PC-9 (cell line): ENCODE measurements around the gene TAF3. TPM values are rescaled to one million over a fixed set of nuclear protein-coding genes. Genes with fewer than 3 reads are reported as not detected.

Experiments
- BruUV-seq: library from RNA; stranded (reverse); fragments of 400-500 nt; replicated peaks from 2 replicates; lab custom pipeline; 2021; lab: Mats Ljungman, UMichigan
- CTCF ChIA-PET: fragments of 300-600 bp; sonication (Branson Sonifier 250); formaldehyde crosslinking; loops from one replicate; lab custom pipeline; 2022; ENCODE audit warnings: antibody characterized with exemption; lab: Charles Lee
- POLR2A ChIA-PET: fragments of 300-600 bp; sonication (Branson Sonifier 250); formaldehyde crosslinking; loops from one replicate; lab custom pipeline; 2022; ENCODE audit warnings: antibody characterized with exemption; ENCODE audit not compliant: unreplicated experiment; lab: Charles Lee
- DNase-seq, 2 experiments: peaks; one replicate each; pipeline versions ENCODE4 v3.0.0 to v3.0.0-alpha.2; 2015 to 2022; ENCODE audit warnings: mixed read lengths in 1 of 2
- H2AFZ ChIP-seq: fragments of 200-600 bp; sonication (generic); 2 replicates; pipeline ENCODE4 v1.8.1; 2017; ENCODE audit warnings: antibody characterized with exemption
- H3F3A ChIP-seq: fragments of 200-600 bp; sonication (generic); 2 replicates; pipeline ENCODE4 v1.8.1; 2017; ENCODE audit warnings: antibody characterized with exemption, mild to moderate bottlenecking, low read depth; ENCODE audit not compliant: insufficient read depth
- H3K27ac ChIP-seq: fragments of 200-600 bp; sonication (generic); 2 replicates; pipeline ENCODE4 v1.6.1; 2016; ENCODE audit warnings: mixed run types
- H3K27me3 ChIP-seq: fragments of 200-600 bp; sonication (generic); 2 replicates; pipeline ENCODE4 v1.6.1; 2016; ENCODE audit warnings: low read depth, mixed run types; ENCODE audit not compliant: insufficient read depth
- H3K36me3 ChIP-seq: fragments of 200-600 bp; sonication (generic); 2 replicates; pipeline ENCODE4 v1.6.1; 2016; ENCODE audit warnings: low read depth, mixed run types
- H3K4me1 ChIP-seq: fragments of 200-600 bp; sonication (generic); replicated peaks from 2 replicates; pipeline ENCODE4 v1.6.1; 2016; ENCODE audit warnings: mixed run types; ENCODE audit not compliant: insufficient read depth
- H3K4me2 ChIP-seq: fragments of 200-600 bp; sonication (generic); 2 replicates; pipeline ENCODE4 v1.6.1; 2017; ENCODE audit warnings: mixed run types
- H3K4me3 ChIP-seq: fragments of 200-600 bp; sonication (generic); 2 replicates; pipeline ENCODE4 v1.6.1; 2016; ENCODE audit warnings: mixed run types
- H3K79me2 ChIP-seq: fragments of 200-600 bp; sonication (generic); 2 replicates; pipeline ENCODE4 v1.6.1; 2017; ENCODE audit warnings: low read depth, mixed run types
- H3K9me2 ChIP-seq: fragments of 200-600 bp; sonication (generic); 2 replicates; pipeline ENCODE4 v1.8.1; 2017; ENCODE audit warnings: mild to moderate bottlenecking; ENCODE audit not compliant: insufficient read depth
- H3K9me3 ChIP-seq: fragments of 200-600 bp; sonication (generic); 2 replicates; pipeline ENCODE4 v1.8.1; 2016; ENCODE audit warnings: low read depth; ENCODE audit not compliant: insufficient read depth
- H4K20me1 ChIP-seq: fragments of 200-600 bp; sonication (generic); 2 replicates; pipeline ENCODE4 v1.8.1; 2017; ENCODE audit not compliant: insufficient read depth
- EZH2 ChIP-seq: fragments of 200-600 bp; sonication (generic); IDR thresholded peaks from 2 replicates; pipeline ENCODE4 v1.8.0; 2017; ENCODE audit warnings: antibody characterized with exemption, low read depth
- intact Hi-C: fragments of 100-400 bp; cut with micrococcal nuclease; formaldehyde crosslinking; loops from one replicate; pipeline ENCODE4 v1.10.0; 2022; ENCODE audit not compliant: unreplicated experiment
- total RNA-seq: library from RNA; stranded (reverse); gene quantifications from 2 replicates; pipeline ENCODE4 v1.2.3, GENCODE V29; 2021
- TF ChIP-seq, protein P1 (sequence below): fragments of 200-600 bp; sonication (generic); conservative IDR thresholded peaks from 2 replicates; pipeline ENCODE4 v1.6.1; 2017; ENCODE audit warnings: mixed run types, antibody characterized with exemption, mild to moderate bottlenecking, moderate library complexity

The TAF3 gene
- total RNA-seq, 1 experiment from 2014 or later = 7.7 TPM

GRCh38 chr10:7908541-7909210, 90.4 kb downstream of the TAF3 start:
- Histone ChIP-seq H3F3A (no peaks in the 10 kb centered on the region), H3K36me3 (no peaks in the 10 kb centered on the region), H3K9me3 (no peaks in the 10 kb centered on the region), H3K4me2 (no peak overlapping the region), H3K9me2 (no peaks in the 10 kb centered on the region), H3K4me1 (no peaks in the 10 kb centered on the region), H3K27me3 (no peaks in the 10 kb centered on the region), H4K20me1 (no peaks in the 10 kb centered on the region), H2AFZ (no peak overlapping the region), H3K4me3 (no peak overlapping the region), H3K79me2 (no peaks in the 10 kb centered on the region), H3K27ac (no peak overlapping the region)
- POLR2A ChIA-PET = no interaction called here
- no peak for TF ChIP-seq EZH2
- TF ChIP-seq, protein P1, sequence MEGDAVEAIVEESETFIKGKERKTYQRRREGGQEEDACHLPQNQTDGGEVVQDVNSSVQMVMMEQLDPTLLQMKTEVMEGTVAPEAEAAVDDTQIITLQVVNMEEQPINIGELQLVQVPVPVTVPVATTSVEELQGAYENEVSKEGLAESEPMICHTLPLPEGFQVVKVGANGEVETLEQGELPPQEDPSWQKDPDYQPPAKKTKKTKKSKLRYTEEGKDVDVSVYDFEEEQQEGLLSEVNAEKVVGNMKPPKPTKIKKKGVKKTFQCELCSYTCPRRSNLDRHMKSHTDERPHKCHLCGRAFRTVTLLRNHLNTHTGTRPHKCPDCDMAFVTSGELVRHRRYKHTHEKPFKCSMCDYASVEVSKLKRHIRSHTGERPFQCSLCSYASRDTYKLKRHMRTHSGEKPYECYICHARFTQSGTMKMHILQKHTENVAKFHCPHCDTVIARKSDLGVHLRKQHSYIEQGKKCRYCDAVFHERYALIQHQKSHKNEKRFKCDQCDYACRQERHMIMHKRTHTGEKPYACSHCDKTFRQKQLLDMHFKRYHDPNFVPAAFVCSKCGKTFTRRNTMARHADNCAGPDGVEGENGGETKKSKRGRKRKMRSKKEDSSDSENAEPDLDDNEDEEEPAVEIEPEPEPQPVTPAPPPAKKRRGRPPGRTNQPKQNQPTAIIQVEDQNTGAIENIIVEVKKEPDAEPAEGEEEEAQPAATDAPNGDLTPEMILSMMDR = no peak
- CTCF ChIA-PET = no interaction called here
- intact Hi-C loops = no loop called here
- no TSS peak for BruUV-seq
- DNase-seq = no peak

DNA sequence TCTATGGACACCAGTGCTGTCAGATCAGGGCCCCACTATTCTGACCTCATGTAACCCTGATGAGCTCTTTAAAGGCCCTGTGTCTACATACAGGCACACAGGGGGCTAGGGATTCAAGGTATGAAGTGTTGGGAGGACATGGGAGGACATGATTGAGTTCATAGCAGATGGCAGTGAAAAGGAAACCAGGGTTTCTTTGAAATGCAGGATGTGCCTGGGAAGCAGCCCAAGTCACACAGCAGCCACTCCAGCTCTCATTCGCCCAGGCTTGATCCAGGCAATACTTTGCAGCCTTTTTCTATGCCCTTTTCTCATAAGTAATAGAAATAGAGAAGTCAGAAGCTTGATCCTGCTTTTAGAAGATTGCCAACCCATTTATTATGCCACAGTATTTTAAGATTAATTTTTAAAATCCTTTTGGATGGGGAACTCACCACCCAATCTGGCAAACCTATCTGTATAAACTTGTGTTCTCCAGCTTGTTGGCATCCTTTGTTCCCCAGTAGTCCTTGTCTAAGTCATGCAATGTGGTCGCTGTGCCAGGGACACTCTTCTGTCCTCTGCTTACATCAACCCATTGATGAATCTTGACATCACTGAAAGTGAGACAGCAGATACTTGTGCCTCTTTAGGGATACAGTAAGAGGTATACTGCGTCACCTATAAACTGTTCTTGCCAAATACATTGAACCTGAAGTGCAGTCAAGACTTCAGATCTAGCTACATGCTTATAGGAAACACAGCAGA, 95.0 kb downstream of the TAF3 start:
- H3K27me3 ChIP-seq = no peaks in the 10 kb centered on the region
- no peak overlapping the region for H3K4me3 ChIP-seq
- H3K36me3 ChIP-seq = no peaks in the 10 kb centered on the region
- no peaks in the 10 kb centered on the region for H3K4me1 ChIP-seq
- no peaks in the 10 kb centered on the region for H3K9me3 ChIP-seq
- no peaks in the 10 kb centered on the region for H4K20me1 ChIP-seq
- TF ChIP-seq EZH2 = no peak
- TF ChIP-seq, protein P1 = no peak
- H3K4me2 ChIP-seq = no peak overlapping the region
- no peaks in the 10 kb centered on the region for H3K79me2 ChIP-seq
- intact Hi-C loops = no loop called here
- no peaks in the 10 kb centered on the region for H3F3A ChIP-seq
- no peak for DNase-seq
- H2AFZ ChIP-seq = no peak overlapping the region
- no TSS peak for BruUV-seq
- CTCF ChIA-PET = no interaction called here
- no peaks in the 10 kb centered on the region for H3K9me2 ChIP-seq
- H3K27ac ChIP-seq = no peak overlapping the region
- POLR2A ChIA-PET = no interaction called here

- intact Hi-C loops = no loop called here
- no TSS peak for BruUV-seq
Measured at GRCh38 chr10:7915923-7916536, 97.7 kb downstream of the TAF3 start.

More at GRCh38 chr10:7915923-7916536, 97.7 kb downstream of the TAF3 start:
- DNase-seq = no peak
- H3K27ac ChIP-seq = no peak overlapping the region
- no peaks in the 10 kb centered on the region for H4K20me1 ChIP-seq
- no peak overlapping the region for H2AFZ ChIP-seq
- H3K36me3 ChIP-seq = no peaks in the 10 kb centered on the region
- H3K79me2 ChIP-seq = no peaks in the 10 kb centered on the region
- no peak for TF ChIP-seq EZH2
- TF ChIP-seq, protein P1 = no peak
- no peaks in the 10 kb centered on the region for H3F3A ChIP-seq
- ChIA-PET CTCF (interaction anchor here (0.8 kb wide), 1 partner anchor 31 kb away, joined by 6 read pairs; no protein-coding TSS in a partner anchor), POLR2A (no interaction called here)
- H3K4me2 ChIP-seq = no peak overlapping the region
- no peak overlapping the region for H3K4me3 ChIP-seq
- H3K27me3 ChIP-seq = no peaks in the 10 kb centered on the region
- no peaks in the 10 kb centered on the region for H3K4me1 ChIP-seq
- no peaks in the 10 kb centered on the region for H3K9me2 ChIP-seq
- no peaks in the 10 kb centered on the region for H3K9me3 ChIP-seq
